Fibroblast of lung (primary cell): ENCODE data around the gene GNB2.

ENCODE experiments used
- EZH2 ChIP-seq: IDR thresholded peaks from 2 replicates; pipeline ENCODE4 v1.5.1; 2012; ENCODE audit warnings: low read length, control low read depth, mild to moderate bottlenecking; ENCODE audit errors: missing control alignments
- TF ChIP-seq, protein P1 (sequence below), 2 donors: IDR thresholded peaks in 1 of 2; conservative IDR thresholded peaks in 1 of 2; 1 replicate in 1 of 2; 2 replicates in 1 of 2; pipeline ENCODE4 v1.5.1; 2011 to 2012; ENCODE audit warnings: low read length in 2 of 2, control low read depth in 1 of 2, inconsistent platforms in 1 of 2, low read depth in 1 of 2, mild to moderate bottlenecking in 1 of 2

- TF ChIP-seq, protein P1, sequence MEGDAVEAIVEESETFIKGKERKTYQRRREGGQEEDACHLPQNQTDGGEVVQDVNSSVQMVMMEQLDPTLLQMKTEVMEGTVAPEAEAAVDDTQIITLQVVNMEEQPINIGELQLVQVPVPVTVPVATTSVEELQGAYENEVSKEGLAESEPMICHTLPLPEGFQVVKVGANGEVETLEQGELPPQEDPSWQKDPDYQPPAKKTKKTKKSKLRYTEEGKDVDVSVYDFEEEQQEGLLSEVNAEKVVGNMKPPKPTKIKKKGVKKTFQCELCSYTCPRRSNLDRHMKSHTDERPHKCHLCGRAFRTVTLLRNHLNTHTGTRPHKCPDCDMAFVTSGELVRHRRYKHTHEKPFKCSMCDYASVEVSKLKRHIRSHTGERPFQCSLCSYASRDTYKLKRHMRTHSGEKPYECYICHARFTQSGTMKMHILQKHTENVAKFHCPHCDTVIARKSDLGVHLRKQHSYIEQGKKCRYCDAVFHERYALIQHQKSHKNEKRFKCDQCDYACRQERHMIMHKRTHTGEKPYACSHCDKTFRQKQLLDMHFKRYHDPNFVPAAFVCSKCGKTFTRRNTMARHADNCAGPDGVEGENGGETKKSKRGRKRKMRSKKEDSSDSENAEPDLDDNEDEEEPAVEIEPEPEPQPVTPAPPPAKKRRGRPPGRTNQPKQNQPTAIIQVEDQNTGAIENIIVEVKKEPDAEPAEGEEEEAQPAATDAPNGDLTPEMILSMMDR (conservative IDR thresholded peaks at IDR 0.05 in 1 of 2, IDR thresholded peaks at IDR 0.05 in 1 of 2; ENCODE audit: low read depth in 1 of 2, low read length in 2 of 2) = no peak
- TF ChIP-seq EZH2 = no peak
Measured at GRCh38 chr7:100682228-100682741, 8.7 kb downstream of the GNB2 start.
